ENCODE data around the gene ZC3H7A.

Gene ZC3H7A

DNA sequence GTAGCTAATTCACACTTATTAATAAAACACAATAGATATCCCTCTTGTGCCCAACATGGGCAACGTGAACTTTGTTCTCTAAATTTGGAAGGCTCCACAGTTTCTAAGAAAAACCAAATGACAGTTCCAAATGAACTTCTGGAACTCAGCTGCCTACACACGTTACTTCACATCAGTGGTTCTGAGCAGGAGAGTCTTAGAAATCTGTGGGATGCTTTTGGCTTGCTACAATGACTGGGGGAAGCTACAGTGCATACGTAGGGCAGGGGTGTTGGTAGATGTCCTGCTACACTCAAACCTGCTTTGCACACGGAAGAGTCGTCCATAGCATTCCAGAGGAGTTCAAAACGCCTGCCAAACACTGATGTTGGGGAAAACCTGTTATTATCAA lies 62.4 kb downstream of the ZC3H7A start:
- peak; percentile 77 to 87 for DNase-seq

DNA sequence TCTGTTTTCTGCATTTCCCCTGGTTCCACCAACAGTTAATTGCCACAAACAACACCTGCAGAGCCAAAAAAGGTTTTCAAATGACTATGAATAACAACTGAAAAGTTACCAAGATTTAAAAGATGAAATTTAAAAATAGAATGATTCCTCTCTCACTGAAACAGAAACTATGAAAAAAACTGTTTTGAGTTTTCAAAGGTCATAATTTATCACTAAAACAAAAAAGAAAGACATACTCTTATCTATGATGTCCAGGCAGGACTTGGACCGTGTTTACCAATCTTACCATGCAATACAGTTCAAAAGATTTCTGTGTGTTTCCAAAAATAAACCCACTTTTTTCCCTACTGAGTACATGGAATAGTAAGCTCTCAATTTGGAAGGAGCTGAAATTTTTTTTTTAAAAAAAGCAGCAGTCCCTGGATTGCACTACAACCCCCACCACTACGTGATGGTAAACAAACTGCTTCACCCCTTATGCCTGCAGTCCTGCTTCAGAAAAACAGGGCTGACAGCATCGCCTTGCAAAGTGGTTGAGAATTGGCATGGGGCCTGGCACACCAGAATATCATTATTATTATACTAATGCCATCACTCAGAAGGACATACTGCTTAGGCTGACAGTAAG lies 62.9 kb downstream of the ZC3H7A start:
- no peak for DNase-seq

DNA sequence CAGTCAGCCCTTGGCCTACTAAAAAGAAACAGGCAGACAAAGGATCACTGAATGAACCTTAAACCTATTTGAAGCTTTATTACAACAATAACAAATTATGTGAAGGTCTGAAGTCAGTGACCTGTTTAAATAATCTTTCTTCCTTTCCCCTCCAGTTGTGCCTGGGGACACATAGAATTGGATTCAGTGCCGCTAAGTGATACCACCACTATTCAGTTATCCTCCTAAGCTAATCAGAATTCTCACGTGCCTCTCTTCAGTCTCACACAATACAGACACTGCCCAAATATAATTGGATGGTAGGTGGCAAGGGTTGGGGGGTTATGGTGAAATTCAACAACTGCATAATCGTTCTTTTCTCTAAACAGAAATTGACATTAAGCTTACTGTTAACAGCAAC lies 65.8 kb downstream of the ZC3H7A start:
- no peak for DNase-seq

DNA sequence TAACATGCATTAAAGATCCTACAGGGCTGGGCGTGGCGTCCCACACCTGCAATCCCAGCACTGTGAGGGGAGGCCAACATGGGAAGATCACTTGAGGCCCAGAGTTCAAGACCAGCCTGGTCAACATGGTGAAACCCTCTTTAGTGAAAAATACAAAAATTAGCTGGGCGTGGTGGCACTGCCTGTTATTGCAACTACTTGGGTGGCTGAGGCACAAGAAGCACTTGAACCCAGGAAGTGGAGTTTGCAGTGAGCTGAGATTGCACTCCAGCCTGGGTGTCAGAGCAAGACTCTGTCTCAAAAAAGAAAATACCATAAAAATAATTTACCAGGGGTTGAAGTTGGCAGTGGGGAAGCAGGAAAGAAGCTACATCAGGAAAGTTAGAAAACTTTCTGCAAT lies 67.3 kb downstream of the ZC3H7A start:
- peak in 1 of 2 donors; percentile 6 for DNase-seq

DNA sequence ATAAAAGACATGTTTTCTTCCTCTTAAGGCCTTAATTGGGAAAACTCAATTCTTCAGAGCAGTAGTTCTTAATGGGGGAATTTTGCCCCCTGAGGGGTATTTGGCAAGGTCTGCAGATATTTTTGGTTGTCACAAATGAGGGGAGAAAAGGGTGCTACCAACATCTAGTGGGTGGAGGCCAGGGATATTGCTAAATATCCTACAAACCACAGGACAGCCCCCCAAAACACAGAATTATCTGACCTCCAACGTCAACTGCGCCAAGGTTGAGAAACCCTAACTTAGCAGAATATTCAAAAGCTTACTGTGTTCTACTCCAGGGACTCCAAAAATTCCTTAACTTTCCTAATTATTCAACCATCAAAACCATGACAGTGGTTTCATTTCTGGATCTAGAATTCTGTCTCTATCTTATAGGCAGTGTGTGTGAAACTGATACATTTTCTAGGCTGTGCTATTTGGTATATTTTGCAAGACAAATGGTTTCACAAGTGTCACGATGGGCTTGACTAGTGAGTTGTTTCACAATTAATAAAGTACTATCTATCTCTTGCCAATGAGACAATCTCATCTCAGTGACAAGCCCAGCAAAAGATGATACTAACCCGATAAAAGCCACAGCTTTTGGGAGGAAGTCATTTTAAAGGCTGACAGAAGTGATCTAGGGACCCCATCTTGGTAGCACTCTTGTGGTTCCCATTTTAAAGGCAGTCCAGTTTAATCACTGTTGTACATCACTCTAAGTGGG lies 69.1 kb downstream of the ZC3H7A start:
- DNase-seq, result peak; percentile 86 to 94

DNA sequence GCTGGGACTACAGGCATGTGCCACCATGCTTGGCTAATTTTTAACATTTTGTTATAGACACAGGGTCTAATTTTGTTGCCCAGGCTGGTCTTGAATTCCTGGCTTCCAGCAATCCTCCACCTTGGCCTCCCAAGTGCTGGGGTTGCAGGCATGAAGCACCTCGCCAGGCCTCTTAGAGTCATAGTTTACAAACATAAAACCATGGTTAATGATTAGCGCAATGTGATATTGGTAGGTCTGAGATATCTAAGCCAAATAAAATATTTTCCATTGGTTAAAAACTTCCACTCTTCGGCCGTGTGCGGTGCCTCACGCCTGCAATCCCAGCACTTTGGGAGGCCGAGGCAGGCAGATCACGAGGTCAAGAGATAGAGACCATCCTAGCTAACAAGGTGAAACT lies 71.0 kb downstream of the ZC3H7A start:
- DNase-seq, result no peak

DNA sequence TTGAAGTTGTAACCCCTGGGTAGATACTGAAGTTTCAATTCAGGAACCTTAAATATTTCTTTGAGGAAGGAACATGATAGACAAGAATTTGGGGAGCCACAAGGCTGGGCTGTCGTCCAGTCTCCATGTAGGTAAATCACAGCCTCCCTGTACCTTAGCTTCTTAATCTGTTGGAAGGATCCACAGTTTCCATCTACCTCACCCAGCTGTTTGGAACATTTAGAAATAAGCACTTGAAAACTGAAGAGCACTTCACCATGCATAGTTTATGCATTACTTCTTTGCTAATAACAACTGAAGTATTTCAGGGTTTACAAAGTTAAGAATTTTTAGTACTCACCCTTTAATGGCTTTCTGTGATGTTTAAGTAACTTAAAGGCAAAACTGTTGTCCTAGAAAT lies 71.6 kb downstream of the ZC3H7A start:
- no peak for DNase-seq

DNA sequence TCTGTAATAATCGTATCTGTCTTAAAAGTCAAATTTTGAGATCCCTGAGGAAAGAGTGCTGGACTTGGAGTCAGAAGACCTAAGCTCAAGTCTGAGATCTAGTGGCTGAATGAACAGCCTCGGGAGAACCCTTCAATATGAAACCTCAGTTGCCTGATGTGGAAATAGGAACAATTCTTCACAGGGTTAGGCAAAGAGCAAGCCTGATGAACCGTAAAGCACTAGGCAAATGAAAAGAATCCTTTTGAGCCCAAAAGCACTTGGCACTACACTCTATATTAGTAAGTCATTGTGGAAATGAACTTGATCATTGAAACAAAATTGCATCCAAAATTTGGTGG lies 74.6 kb downstream of the ZC3H7A start:
- DNase-seq, result no peak

DNA sequence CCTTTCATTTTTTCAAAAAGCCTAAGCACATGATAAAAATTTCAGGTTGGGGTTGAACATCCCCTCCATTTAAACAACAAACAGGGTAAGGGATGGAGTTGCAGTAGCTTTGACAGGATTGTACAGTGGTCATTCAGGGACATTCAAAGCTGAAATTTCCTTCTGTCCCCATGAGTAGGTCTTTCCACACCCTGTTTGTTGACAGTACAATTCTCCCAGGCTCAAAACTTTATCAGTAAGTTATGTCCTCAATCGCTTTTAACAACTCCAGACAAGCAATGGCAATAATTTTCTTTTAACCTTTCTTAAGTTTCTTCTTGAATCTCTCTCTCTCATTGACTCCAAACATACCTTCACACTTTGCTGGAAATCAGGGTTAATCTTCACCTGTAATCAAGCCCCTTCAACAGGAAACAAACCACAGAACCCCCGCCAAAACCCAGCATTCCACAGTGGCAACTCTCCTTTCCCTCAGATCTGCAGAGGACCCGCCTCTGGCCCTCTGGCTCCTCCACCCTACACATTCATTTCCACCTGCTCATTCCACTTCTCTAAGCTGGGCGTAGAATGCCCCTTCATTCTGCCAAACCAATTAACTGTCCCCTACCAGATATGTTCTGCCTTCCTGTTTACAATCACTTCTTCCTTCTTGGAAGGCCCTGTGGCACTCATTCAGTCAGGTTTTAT lies 75.1 kb downstream of the ZC3H7A start:
- DNase-seq, result no peak

DNA sequence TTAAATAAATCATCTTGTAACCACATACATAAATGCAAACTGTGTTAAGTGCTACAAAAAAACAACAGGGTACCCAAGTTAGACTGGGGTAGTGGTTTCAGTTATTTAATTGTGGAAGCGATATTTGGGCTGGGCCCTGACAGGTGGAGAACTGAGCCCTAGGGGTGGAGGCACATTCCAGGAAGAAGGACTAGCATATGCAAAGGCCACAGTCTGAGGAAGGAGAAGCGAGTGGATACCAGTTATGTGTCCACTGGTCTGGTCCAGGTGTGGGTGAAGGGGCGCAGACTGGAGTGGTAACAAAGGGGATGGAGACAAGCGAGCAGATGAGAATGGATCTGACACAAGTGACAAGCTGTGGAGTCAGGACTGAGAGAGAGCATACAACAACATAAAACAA lies 77.3 kb downstream of the ZC3H7A start:
- no peak for DNase-seq

DNA sequence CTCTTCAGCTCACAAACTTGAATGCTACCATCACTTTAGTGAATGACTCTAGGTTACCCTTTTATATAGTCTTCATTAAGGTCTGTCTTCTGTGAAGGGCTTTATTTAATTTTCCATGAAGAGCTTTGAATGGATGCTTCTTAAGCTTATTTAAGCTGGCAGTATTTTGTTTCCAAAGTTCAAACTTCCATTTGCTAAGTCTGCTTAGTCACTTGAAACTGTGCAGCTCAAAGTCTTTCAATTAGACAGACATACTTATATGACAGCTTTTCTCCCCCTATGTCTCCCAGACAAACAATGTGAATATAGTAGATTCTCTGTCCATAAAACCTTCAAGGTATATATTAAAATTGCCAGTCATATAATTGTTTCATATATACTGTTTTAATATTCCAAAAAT lies 77.9 kb downstream of the ZC3H7A start:
- DNase-seq, result no peak

DNA sequence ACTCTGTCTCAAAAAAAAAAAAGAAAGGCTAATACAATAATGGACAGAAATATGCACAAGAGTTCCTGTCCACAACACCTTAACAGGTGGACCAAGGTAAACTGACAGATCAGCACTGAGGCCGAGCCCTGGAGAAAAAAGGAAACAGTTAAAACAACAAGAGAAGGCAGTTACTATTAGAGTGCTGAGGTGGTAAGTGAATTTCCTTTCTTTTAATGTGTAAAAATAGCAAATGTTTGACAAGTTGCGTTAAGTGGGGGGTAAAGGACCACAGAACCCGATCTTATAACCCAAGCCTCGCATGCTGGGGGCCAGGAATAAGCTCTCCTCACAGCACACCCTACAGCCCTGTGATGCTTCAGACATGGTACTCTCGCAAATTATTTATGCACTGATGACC lies 79.2 kb downstream of the ZC3H7A start:
- DNase-seq, result no peak

DNA sequence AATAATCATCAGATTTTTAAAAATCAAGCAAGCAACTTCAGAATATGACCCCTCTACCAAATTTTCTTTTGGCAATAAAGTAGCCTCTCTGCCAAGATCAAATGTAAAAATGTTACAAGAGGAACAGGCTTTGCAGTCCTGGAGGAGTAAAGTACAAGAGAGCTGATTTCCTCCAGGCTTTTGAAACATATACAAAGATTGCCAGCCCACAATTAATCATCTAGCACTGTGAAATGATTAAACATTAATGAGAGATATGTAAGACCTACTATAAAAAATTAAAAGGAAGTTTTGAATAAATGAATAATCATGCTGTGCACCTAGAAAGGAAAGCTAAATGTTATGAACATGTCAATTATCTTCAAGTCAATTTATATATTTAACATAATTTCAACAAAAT lies 80.7 kb downstream of the ZC3H7A start:
- DNase-seq, result no peak

DNA sequence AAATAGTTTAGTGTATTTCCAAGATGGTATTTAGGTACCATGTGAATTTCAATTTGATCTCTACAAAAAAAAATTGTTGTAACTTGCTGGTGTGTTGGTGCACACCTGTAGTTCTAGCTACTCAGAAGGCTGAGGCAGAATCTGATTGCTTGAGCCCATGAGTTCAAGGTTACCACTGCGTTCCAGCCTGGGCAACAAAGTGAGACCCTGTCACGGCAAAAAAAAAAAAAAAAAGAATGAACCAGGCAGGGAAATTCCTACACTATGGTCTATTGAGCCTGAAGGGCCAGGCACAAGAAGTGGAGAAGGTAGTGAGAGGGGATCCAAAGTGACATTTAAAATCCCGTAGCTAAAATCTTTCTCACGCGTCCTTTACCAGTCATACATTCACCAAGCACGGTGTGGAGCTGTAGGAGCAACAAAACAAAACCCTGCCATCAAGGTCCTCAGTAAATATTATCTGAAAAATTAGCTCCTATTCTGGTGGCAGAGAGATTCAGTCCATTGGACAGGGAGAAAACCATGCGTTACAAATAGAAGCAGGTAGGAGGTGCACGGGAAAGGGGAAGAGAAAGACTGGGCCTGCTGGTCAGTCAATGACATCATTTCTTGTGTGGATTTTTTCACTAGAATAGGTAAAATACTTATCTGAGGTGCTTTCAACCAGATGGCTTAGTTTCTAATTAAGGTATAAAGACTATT lies 81.7 kb downstream of the ZC3H7A start:
- DNase-seq, result no peak

DNA sequence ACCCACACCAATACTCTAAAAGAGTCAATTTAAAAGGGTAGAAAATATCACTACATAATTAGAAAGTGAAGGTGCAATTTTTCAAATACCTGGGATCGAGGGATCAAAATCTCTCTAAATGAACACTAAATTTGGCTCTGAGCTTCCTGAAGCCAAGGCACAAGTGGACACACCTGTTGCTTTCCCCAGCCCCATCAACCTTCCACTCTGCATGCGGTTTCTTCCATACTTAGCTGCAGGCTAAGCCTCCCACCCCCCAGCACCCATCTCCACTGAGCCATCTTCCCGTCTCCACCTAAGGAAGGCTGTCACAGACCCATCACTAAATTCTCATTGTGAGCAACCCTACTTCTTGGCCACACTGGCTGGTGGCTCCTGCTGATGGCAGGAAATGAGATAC lies 84.9 kb downstream of the ZC3H7A start:
- DNase-seq, result no peak

DNA sequence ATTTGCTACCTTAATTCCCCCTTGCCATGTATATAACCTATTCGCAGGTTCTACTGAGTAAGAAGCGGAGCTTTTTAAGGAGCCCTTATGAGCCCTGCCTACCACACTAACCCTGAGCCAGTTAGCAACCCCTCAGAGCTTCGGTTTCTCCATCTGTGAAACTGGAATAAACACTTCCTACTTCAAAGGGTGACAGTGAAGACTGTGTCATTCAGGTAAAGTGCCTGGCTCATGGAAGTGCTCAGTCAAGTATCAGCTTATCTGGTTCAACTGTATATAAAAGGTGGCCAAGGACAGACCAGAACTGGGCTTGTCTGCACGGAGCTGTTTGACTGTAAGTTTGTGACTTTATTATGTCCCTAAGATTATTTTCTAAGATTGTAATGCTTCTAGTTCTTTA lies 85.4 kb downstream of the ZC3H7A start:
- DNase-seq, result no peak

DNA sequence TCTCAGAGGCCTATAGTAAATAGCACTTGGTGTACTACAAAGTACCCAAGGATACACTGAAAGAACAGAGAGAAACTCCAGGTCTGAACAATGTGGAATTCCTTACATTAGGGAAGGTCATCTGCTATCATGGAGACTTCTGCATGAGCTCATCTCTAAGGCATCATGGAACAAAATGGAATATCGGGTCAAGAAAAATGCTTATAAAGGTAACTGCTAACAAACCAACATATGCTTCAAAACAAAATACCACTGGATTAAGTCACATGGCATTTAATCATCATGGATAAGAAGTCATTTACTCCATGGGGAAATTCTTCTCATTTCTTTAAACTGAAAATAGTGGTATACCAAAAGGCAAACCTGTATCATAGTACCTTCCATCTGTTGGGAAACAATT lies 88.6 kb downstream of the ZC3H7A start:
- DNase-seq, result no peak

DNA sequence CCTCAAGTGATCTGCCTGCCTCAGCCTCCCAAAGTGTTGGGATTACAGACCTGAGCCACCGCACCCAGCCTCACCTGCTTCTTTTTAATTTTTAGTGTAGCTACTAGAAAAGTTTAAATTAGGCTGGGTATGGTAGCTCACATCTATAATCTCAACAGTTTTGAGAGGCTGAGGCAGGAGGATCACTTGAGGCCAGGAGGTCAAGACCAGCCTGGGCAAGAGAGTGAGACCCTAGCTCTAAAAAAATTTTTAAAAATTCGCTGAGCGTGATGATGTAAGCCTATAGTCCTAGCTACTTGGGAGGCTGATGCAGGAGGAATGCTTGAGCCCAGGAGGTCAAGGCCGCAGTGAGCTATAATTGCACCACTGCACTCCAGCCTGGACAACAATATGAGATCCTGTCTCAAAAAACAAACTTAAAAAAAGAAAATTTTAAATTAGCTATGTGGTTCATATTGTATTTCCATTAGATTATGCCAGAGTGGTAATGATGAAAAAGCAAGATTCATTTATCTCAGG lies 89.3 kb downstream of the ZC3H7A start:
- no peak for DNase-seq

DNA sequence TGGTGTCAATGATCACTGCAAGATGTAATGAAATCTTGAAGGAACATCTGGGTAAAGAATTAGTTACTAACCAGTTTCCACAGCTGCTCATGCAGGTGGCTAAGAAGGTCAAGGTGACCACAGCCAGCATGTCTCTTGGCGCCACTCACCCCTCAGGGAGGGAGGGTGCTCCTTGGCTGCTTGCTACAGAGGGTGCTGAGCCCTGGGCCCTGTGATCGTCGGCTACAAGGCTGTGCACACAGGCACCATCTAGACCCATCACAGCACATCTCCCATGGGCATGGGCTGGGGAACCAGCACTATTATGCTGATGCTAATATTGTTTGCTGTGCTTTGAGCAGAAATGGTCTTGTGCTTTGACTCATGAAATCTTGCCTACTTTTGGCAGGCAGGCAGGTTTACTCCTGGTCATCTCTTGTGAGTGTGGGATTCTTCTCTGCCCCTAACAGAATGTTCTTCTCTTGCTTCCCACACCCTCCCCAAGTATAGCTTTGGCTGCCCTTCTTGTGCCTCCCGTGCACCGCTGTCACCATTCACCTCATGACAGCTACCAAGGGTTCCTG lies 90.8 kb downstream of the ZC3H7A start:
- no peak for DNase-seq

DNA sequence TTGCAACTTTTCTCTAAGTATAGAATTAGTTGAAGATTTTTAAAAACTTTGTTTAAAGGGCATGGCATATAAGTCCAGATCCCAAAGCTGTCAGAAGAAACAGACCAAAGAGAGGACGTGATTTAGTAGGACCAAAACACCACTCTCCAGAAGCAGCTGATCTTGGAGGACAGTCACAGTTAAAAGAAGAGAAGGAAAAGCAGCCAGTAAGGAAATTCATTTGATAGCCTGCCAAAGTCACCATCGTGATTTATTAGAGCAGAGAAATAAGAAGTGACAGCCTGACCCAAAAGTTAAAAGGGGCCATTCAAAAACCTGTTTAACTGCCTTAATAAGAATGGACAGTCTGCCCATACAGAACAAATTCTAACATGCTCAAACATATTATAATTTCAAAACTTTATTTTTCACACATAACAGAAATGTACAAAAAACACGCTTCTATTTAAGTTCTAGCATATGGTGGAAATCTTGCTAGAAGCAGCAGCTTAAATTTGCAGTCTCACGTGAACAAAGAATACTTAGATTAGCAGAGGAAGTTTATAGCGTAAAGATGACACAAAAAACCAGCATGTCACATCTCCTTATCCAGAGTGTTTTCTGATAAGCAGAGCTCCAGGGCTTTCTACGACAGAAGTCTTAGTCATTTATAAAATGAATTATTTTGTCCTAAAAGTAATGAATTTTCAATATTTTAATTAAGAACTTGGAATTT lies 91.6 kb downstream of the ZC3H7A start:
- no peak for DNase-seq

Measured in inflammatory macrophage (primary cell).